HCT116 (cell line): ENCODE data around the gene CCDC183. TPM values are rescaled to one million over a fixed set of nuclear protein-coding genes. Genes with fewer than 3 reads are reported as not detected.

Source experiments
- ATAC-seq: fragments of 200-7000 bp; cut with Tn5 transposase; 2 replicates; pipeline ENCODE4 v1.9.1; 2020; ENCODE audit warnings: mild to moderate bottlenecking, moderate library complexity
- BruUV-seq: library from RNA; stranded (reverse); fragments of 400-500 nt; replicated peaks from 2 replicates; lab custom pipeline; 2021; lab: Mats Ljungman, UMichigan
- CTCF ChIA-PET: fragments of 300-600 bp; sonication (Branson Sonifier 250); formaldehyde crosslinking; loops from one replicate; lab custom pipeline; 2021; ENCODE audit warnings: antibody characterized with exemption; lab: Charles Lee
- POLR2A ChIA-PET: fragments of 300-600, 350-600 bp; sonication (Branson Sonifier 250); formaldehyde crosslinking; loops from one replicate; lab custom pipeline; 2021; ENCODE audit warnings: antibody characterized with exemption; lab: Charles Lee
- RAD21 ChIA-PET, 2 experiments: fragments of 300-600 bp; sonication (Branson Sonifier 250); formaldehyde crosslinking; loops; one replicate each; lab custom pipeline; 2023; ENCODE audit warnings: low total read pairs in 2 of 2; ENCODE audit not compliant: uncharacterized antibody in 2 of 2, unreplicated experiment in 2 of 2, low non-redundant PET in 1 of 2; lab: Charles Lee
- DNase-seq: peaks from one replicate; pipeline ENCODE4 v3.0.0-alpha.2; 2010; ENCODE audit warnings: low read depth, low spot score
- H2AFZ ChIP-seq: fragments of 200-600 bp; shearing (Covaris generic), sonication (generic); 2 replicates; pipeline ENCODE4 v1.6.1; 2017; ENCODE audit warnings: low read depth, mixed run types, mixed read lengths, antibody characterized with exemption, low read length; ENCODE audit not compliant: poor library complexity, severe bottlenecking
- H3K27ac ChIP-seq: 2 replicates; pipeline ENCODE4 v1.5.1; 2012; ENCODE audit warnings: low read depth, low read length
- H3K27me3 ChIP-seq: fragments of 200-600 bp; sonication (generic); 2 replicates; pipeline ENCODE4 v1.6.1; 2016; ENCODE audit warnings: mixed run types, low read length, mixed read lengths; ENCODE audit not compliant: insufficient read depth
- H3K36me3 ChIP-seq, 2 experiments: fragments of 200-500 bp in 1 of 2; fragments of 200-600 bp in 1 of 2; sonication (Bioruptor generic) in 1 of 2; sonication (generic) in 1 of 2; 2 replicates each; pipeline versions ENCODE4 v1.5.1 to v1.6.1; 2014 to 2016; ENCODE audit warnings: low read length in 2 of 2, inconsistent platforms in 1 of 2, mixed read lengths in 1 of 2, mixed run types in 1 of 2; ENCODE audit not compliant: insufficient read depth in 2 of 2, control insufficient read depth in 1 of 2
- H3K4me1 ChIP-seq, 2 experiments: fragments of 200-600 bp in 1 of 2; sonication (generic) in 1 of 2; 2 replicates each; pipeline versions ENCODE4 v1.5.1 to v1.6.1; 2012 to 2017; ENCODE audit warnings: low read length in 2 of 2, inconsistent platforms in 1 of 2, mild to moderate bottlenecking in 1 of 2, mixed read lengths in 1 of 2, mixed run types in 1 of 2, moderate library complexity in 1 of 2; ENCODE audit not compliant: insufficient read depth in 2 of 2, control insufficient read depth in 1 of 2
- H3K4me2 ChIP-seq: fragments of 200-600 bp; sonication (generic); 2 replicates; pipeline ENCODE4 v1.6.1; 2017; ENCODE audit warnings: mixed run types, low read length, mixed read lengths
- H3K4me3 ChIP-seq, 2 experiments: fragments of 200-600 bp in 1 of 2; sonication (generic) in 1 of 2; replicated peaks in 1 of 2; 2 replicates each; pipeline ENCODE4 v1.5.1; 2011 to 2016; ENCODE audit warnings: low read length in 2 of 2, control low read depth in 1 of 2, low read depth in 1 of 2, mild to moderate bottlenecking in 1 of 2, mixed read lengths in 1 of 2, mixed run types in 1 of 2
- H3K79me2 ChIP-seq: fragments of 200-600 bp; sonication (generic); 2 replicates; pipeline ENCODE4 v1.6.1; 2017; ENCODE audit warnings: mild to moderate bottlenecking, mixed run types, low read length, moderate library complexity, mixed read lengths; ENCODE audit not compliant: insufficient read depth
- H3K9ac ChIP-seq: fragments of 200-600 bp; sonication (generic); 2 replicates; pipeline ENCODE4 v1.6.1; 2016; ENCODE audit warnings: low read length, mixed read lengths
- H3K9me2 ChIP-seq: fragments of 200-600 bp; sonication (generic), shearing (Covaris generic); 2 replicates; pipeline ENCODE4 v1.6.1; 2017; ENCODE audit warnings: mixed run types, mild to moderate bottlenecking, moderate library complexity; ENCODE audit not compliant: insufficient read depth
- H3K9me3 ChIP-seq, 2 experiments: fragments of 200-500 bp in 1 of 2; fragments of 200-600 bp in 1 of 2; sonication (Bioruptor generic) in 1 of 2; sonication (generic) in 1 of 2; 2 replicates each; pipeline ENCODE4 v1.6.1; 2014 to 2017; ENCODE audit warnings: low read length in 2 of 2, mixed read lengths in 2 of 2, inconsistent platforms in 1 of 2, low read depth in 1 of 2, mild to moderate bottlenecking in 1 of 2, mixed run types in 1 of 2, moderate library complexity in 1 of 2; ENCODE audit not compliant: control insufficient read depth in 1 of 2, insufficient read depth in 1 of 2
- H4K20me1 ChIP-seq: fragments of 200-600 bp; sonication (generic), shearing (Covaris generic); 2 replicates; pipeline ENCODE4 v1.6.1; 2017; ENCODE audit warnings: mixed run types, mild to moderate bottlenecking, moderate library complexity; ENCODE audit not compliant: insufficient read depth
- CTCF ChIP-seq, 3 experiments: fragments of 200-600 bp in 1 of 3; sonication (generic) in 1 of 3; IDR thresholded peaks in 2 of 3; conservative IDR thresholded peaks in 1 of 3; 2 replicates each; pipeline ENCODE4 v1.5.1; 2012 to 2017; ENCODE audit warnings: low read depth in 2 of 3, low read length in 2 of 3, antibody characterized with exemption in 1 of 3, borderline replicate concordance in 1 of 3, control low read depth in 1 of 3, mild to moderate bottlenecking in 1 of 3, mixed read lengths in 1 of 3, mixed run types in 1 of 3, moderate library complexity in 1 of 3; ENCODE audit not compliant: insufficient read depth in 1 of 3
- ELF1 ChIP-seq: IDR thresholded peaks from 2 replicates; pipeline ENCODE4 v1.6.1; 2012; ENCODE audit warnings: low read depth, borderline replicate concordance
- EZH2phosphoT487 ChIP-seq: fragments of 200-600 bp; IDR thresholded peaks from 2 replicates; pipeline ENCODE4 v1.6.1; 2018; ENCODE audit warnings: antibody characterized with exemption, borderline replicate concordance
- JUND ChIP-seq: IDR thresholded peaks from 2 replicates; pipeline ENCODE4 v1.6.1; 2012
- RAD21 ChIP-seq: IDR thresholded peaks from 2 replicates; pipeline ENCODE4 v1.6.1; 2012; ENCODE audit warnings: low read depth, mild to moderate bottlenecking
- REST ChIP-seq: IDR thresholded peaks from 2 replicates; pipeline ENCODE4 v1.6.1; 2012; ENCODE audit warnings: low read depth
- SP1 ChIP-seq: IDR thresholded peaks from 2 replicates; pipeline ENCODE4 v1.6.1; 2012; ENCODE audit warnings: low read depth
- TCF7L2 ChIP-seq: IDR thresholded peaks from 2 replicates; pipeline ENCODE4 v1.7.0; 2011; ENCODE audit warnings: borderline replicate concordance, inconsistent platforms; ENCODE audit not compliant: insufficient read depth, insufficient read length; ENCODE audit errors: extremely low read depth
- YY1 ChIP-seq: IDR thresholded peaks from 2 replicates; pipeline ENCODE4 v1.6.1; 2011; ENCODE audit warnings: low read length, low read depth, moderate library complexity, mild to moderate bottlenecking; ENCODE audit not compliant: insufficient replicate concordance; ENCODE audit errors: extremely low read depth
- ZBTB33 ChIP-seq: IDR thresholded peaks from 2 replicates; pipeline ENCODE4 v1.6.1; 2011; ENCODE audit warnings: mild to moderate bottlenecking, low read length, moderate library complexity; ENCODE audit not compliant: insufficient replicate concordance; ENCODE audit errors: extremely low read depth
- ZFX ChIP-seq: fragments of 450-650 bp; IDR thresholded peaks from 2 replicates; pipeline ENCODE4 v1.6.1; 2017
- intact Hi-C: fragments of 100-400 bp; cut with micrococcal nuclease; formaldehyde crosslinking; loops from 2 replicates; pipeline ENCODE4 v1.10.0; 2022
- total RNA-seq: library from RNA; stranded (reverse); gene quantifications from one replicate; pipeline ENCODE4 v1.2.1, GENCODE V29; 2021; ENCODE audit not compliant: unreplicated experiment

CCDC183 gene
- total RNA-seq, 1 experiment from 2014 or later = 2.8 TPM

- Histone ChIP-seq H3K36me3 (peaks cover 11 to 13% of the 10 kb centered on the region in 2 experiments), H3K4me1 (no peaks in the 10 kb centered on the region), H3K27ac (no peak overlapping the region), H3K79me2 (no peaks in the 10 kb centered on the region), H4K20me1 (no peaks in the 10 kb centered on the region), H3K4me3 (no peak overlapping the region), H3K9ac (no peak overlapping the region), H3K9me2 (no peaks in the 10 kb centered on the region), H3K4me2 (no peak overlapping the region), H3K9me3 (no peaks in the 10 kb centered on the region), H3K27me3 (no peaks in the 10 kb centered on the region), H2AFZ (no peak overlapping the region)
- no TSS peak for BruUV-seq
- POLR2A ChIA-PET = no interaction called here
- CTCF ChIA-PET = interaction anchor here (1.1 kb wide), 1 partner anchor 15 kb away, joined by 4 read pairs; no protein-coding TSS in a partner anchor
- RAD21 ChIA-PET = no interaction called here
- ATAC-seq (no peak), DNase-seq (no peak)
- TF ChIP-seq RAD21 = no peak
- TF ChIP-seq ZFX = no peak
- TF ChIP-seq CTCF (IDR thresholded peaks at IDR 0.05 in 2 of 3, conservative IDR thresholded peaks at IDR 0.05 in 1 of 3; ENCODE audit: borderline replicate concordance in 1 of 3, insufficient read depth in 1 of 3, low read depth in 2 of 3, low read length in 2 of 3) = no peak
- TF ChIP-seq SP1 = no peak
- no peak for TF ChIP-seq REST
- no peak for TF ChIP-seq ELF1
- TF ChIP-seq JUND = no peak
- no peak for TF ChIP-seq YY1
- no peak for TF ChIP-seq ZBTB33
- no peak for TF ChIP-seq TCF7L2
- no peak for TF ChIP-seq EZH2phosphoT487
- intact Hi-C loops = no loop called here
Measured at GRCh38 chr9:136828474-136829140, 32.5 kb downstream of the CCDC183 start.
